GM12864 (cell line): ENCODE results near the gene TTLL13.

Source experiments
- DNase-seq: peaks from one replicate; pipeline ENCODE4 v3.0.0-alpha.2; 2011; ENCODE audit warnings: low read depth
- H3K4me3 ChIP-seq: 2 replicates; pipeline ENCODE4 v1.5.1; 2011; ENCODE audit warnings: mild to moderate bottlenecking, low read depth, low read length, control low read depth
- TF ChIP-seq, protein P1 (sequence below): IDR thresholded peaks from 2 replicates; pipeline ENCODE4 v1.5.1; 2011; ENCODE audit warnings: low read depth, mild to moderate bottlenecking, moderate library complexity, low read length, control low read depth, inconsistent platforms; ENCODE audit errors: missing control alignments

The TTLL13 gene

DNA sequence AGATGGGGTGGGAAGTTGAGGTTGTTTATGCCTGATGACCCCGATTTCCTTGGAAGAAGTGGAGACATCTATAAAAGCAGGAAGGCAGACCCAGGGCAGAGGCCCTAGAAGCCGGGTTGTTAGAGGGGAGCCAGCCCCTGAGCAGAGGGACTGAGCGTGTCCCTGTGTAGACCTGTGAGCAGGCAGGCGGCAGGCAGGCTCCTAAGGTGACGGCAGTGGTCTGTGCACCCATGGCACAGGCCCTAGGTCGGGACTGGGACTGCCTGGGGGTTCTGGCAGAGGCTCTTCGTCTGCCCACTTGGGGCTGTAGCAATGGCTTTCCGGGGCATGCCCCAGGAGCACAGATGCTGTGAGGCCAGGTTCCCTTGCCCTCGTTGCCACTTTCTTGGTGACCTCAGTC is 38.3 kb upstream of the TTLL13 start:
- H3K4me3 ChIP-seq: no peak overlapping the region
- TF ChIP-seq, protein P1, sequence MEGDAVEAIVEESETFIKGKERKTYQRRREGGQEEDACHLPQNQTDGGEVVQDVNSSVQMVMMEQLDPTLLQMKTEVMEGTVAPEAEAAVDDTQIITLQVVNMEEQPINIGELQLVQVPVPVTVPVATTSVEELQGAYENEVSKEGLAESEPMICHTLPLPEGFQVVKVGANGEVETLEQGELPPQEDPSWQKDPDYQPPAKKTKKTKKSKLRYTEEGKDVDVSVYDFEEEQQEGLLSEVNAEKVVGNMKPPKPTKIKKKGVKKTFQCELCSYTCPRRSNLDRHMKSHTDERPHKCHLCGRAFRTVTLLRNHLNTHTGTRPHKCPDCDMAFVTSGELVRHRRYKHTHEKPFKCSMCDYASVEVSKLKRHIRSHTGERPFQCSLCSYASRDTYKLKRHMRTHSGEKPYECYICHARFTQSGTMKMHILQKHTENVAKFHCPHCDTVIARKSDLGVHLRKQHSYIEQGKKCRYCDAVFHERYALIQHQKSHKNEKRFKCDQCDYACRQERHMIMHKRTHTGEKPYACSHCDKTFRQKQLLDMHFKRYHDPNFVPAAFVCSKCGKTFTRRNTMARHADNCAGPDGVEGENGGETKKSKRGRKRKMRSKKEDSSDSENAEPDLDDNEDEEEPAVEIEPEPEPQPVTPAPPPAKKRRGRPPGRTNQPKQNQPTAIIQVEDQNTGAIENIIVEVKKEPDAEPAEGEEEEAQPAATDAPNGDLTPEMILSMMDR: no peak
- DNase-seq: no peak

DNA sequence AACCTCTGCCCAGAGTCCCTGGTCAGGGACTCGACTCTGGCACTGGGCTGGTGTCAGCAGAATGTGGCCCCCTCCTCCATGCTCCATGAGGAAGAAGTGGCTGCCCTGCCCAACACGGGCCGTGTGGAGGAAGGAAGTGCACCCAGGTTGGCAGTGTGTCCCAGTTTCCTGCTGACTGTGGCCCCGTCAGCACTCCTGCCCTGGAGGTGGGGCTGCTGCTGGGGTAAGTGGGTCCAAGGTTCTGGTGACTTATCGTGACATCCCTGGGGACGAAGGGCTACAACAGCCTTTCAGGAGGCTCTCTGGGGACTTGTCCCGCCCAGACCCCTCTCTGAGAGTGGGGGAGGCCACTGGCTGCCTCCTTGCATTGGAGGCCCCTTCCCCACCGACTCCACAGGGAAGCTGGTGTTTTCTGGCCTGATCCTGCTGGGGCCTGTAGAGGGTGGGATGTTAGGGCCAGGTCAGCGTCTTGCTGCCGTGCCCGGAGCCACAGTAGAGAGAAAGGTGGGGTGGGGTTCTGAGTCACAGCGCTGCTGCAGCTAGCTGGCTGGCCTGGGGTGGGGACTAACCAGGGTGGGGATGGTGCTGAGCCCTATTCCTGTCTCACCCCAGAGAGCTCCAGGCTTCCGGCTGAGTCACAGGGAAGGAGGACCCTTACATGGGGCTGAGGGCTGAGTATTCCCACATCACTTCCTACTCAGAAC is 37.8 kb upstream of the TTLL13 start:
- DNase-seq: no peak
- TF ChIP-seq, protein P1: no peak
- no peak overlapping the region for H3K4me3 ChIP-seq

DNA sequence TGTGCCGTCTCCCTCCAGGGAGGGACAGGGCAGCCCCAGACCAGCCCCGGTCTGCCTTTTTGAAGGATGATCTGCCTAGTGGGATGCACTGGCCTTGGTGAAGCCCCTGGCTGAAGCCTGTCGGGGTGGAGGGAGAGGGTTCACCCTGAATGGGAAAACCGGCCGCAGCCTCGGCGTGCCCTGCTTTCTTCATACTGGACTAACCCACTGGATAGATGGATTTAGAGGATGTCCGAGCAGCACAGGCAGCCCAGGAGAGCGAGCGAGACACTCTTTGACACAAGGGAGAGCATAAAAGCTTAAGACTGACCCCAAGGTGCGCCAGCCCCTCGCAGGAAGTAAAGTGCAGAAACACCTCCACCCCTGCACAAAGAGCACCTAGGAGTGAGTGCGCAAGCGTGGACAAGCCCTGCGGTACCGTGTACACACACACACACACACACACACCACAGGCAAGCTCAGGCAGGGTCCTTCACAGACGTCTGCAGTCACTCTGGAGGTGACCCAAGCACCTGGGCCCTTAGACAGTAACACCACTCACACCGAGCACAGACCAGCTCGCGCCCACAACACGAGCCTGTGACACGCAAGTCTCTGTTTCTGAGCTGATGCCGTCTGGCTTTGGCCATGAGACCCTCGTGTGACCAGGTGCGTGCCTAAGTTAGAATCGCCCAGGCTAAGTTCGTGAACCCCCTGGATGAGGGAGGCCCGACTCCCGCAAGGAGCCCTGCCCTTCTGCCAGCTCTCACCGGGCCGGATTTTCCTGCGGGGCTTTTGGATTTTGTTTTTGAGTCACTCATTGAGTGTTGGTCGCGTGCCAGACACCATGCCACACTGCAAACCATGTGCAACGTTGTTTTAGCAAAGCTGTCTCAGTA is 36.9 kb upstream of the TTLL13 start:
- DNase-seq: no peak
- TF ChIP-seq, protein P1: no peak
- H3K4me3 ChIP-seq: no peak overlapping the region

DNA sequence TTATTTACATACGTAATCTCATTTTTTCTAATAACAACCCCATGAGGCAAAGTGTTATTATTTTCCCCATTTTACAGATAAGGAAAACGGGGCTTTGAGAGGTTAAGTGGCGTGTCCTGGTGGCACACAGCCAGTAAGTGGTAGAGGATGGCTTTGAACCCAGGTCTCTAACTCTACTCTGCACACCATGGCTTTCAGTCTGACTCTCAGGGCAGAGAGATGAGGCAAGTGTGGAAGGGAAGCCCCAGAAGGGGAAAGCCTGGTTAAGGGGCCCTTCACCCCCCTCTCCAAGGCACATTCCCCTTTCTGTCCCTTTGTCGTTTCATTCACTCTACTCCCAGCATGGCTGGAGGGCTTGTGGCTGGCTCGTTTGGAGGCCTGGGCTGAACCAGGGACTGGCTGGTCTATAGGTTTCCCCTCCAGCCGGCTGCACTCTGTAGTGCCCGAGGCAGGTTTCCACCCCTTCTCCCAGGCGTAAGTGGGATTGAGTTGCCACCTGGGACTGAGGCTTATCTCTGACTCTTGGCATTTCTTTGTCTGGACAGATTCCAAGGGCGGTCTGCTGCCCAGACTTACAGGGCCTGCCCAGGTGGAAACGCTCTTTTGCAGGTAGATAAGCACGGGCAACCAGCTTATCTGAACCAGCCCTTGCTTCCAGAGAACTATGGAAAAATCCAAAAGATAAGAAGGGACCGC is 36.1 kb upstream of the TTLL13 start:
- no peak for DNase-seq
- no peak overlapping the region for H3K4me3 ChIP-seq
- TF ChIP-seq, protein P1: no peak

DNA sequence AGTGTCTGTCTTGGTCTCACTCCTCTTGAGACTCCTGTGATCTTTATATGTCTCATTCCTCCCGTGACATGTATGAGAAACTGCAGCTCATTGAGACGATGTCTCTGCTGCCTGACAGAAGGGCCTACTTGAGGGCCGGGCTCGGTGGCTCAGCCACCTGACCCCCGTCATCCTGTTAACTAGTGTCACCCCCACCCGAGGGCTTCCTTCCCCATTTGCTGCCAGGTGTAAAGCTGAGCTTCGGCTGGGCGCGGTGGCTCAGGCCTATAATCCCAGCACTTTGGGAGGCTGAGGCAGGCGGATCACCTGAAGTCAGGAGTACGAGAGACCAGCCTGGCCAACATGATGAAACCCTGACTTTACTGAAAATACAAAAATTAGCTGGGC is 35.5 kb upstream of the TTLL13 start:
- no peak for DNase-seq
- TF ChIP-seq, protein P1: no peak
- H3K4me3 ChIP-seq: no peak overlapping the region

DNA sequence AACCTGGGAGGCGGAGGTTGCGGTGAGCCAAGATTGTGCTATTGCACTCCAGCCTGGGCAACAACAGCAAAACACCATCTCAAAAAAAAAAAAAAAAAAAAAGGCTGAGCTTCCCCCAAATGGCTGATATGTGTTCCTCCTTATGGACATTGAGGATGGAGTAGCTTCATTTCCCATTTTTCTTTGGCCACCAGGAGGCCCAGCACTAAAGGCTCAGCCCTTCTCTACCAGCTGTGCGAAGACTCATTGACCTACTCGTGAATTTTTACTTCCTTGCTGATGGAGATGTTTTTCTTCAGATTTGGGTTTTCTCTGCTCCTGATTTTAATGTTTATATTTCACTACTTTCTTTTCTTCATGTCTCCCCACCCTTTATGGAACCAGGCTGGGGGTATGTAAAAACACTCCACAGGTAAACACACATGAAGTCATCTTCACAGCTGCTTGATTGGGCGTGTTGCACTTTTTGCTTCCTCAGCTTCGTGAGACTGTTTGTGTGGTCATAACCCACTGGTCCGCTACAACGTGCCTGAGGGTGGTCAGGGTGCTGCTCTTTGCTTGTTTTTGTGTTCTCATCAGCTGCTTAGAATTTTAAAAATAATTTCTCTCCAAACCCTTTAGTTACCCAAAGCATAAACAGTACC is 34.7 kb upstream of the TTLL13 start:
- TF ChIP-seq, protein P1: peak; percentile 4
- no peak for DNase-seq
- H3K4me3 ChIP-seq: no peak overlapping the region
